Measurements from ENCODE around the gene GTF2F2. TPM values are rescaled to one million over a fixed set of nuclear protein-coding genes. Genes with fewer than 3 reads are reported as not detected.

GTF2F2 gene
- total RNA-seq, 2 experiments from 2014 or later: 25.4 to 26.0 TPM

DNA sequence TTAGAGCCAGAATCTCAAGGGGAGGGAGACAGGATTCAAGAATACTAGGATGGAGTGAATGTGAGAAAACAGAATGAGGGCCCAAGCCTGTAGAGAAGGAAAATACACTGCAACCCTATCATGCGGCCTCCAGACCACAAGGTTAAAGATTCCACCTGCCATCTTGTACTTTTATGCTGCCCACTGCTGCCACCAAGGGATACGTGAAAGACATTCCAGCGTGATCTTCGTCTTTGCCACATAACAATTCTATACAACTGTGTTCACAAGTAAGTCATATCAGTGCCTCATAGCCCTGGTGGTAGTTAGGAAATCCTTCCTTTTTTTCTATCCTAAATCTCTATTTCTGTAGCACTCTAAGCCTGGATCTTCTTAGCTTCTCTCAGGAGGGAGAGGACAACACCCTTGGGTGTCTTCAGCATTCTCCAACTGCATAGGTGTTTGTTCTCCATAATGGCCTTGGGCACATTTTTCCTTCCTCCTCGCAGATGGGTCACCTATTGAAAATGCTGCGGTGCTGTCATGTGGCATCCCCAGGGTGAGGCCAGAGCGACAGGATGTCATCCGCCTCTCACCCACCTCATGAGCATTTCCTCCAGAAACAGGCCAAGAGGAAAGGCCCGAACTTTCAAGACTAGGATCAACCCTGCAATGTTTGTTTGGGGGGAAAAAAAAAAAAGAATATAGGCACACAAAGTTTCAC is 207.1 kb downstream of the GTF2F2 start:
- ChIA-PET CTCF (interaction anchor here (1.0 kb wide), 1 partner anchor 17 kb away, joined by 3 read pairs; no protein-coding TSS in a partner anchor), POLR2A (no interaction called here)
- H3K27me3 Mint-ChIP-seq: no peaks in the 10 kb centered on the region
- no peak overlapping the region for H3K4me3 Mint-ChIP-seq
- H3K9me3 Mint-ChIP-seq: no peaks in the 10 kb centered on the region
- H3K36me3 Mint-ChIP-seq: no peaks in the 10 kb centered on the region
- peaks cover 46% of the 10 kb centered on the region for H3K4me1 Mint-ChIP-seq (ENCODE audit: low read depth)
- peak; percentile 34 for DNase-seq
- intact Hi-C loops (cut with micrococcal nuclease): no loop called here
- no peak overlapping the region for H3K27ac Mint-ChIP-seq

GRCh38 chr13:45328661-45329111 is 208.4 kb downstream of the GTF2F2 start:
- CTCF ChIA-PET: no interaction called here
- intact Hi-C loops (cut with micrococcal nuclease): no loop called here
- H3K27me3 Mint-ChIP-seq: no peaks in the 10 kb centered on the region
- POLR2A ChIA-PET: interaction anchor here (0.9 kb wide), 1 partner anchor 9 kb away, joined by 3 read pairs; no protein-coding TSS in a partner anchor
- H3K36me3 Mint-ChIP-seq: peaks cover 3% of the 10 kb centered on the region
- no peak for DNase-seq
- no peak overlapping the region for H3K27ac Mint-ChIP-seq
- H3K4me3 Mint-ChIP-seq: no peak overlapping the region
- H3K4me1 Mint-ChIP-seq (ENCODE audit: low read depth): peaks cover 58% of the 10 kb centered on the region
- H3K9me3 Mint-ChIP-seq: no peaks in the 10 kb centered on the region

- H3K4me1 Mint-ChIP-seq (ENCODE audit: low read depth): peaks cover 81% of the 10 kb centered on the region
- CTCF ChIA-PET: interaction anchor here (0.8 to 1.4 kb wide), 3 partner anchors 9 to 40 kb away, joined by 3 to 6 read pairs (median 4); no protein-coding TSS in a partner anchor
Observed at GRCh38 chr13:45331123-45331619, 210.9 kb downstream of the GTF2F2 start.

GRCh38 chr13:45331692-45332035 is 211.4 kb downstream of the GTF2F2 start:
- intact Hi-C loops (cut with micrococcal nuclease): loop anchor here (5.0 kb wide), 1 partner anchor 36 kb away; no protein-coding TSS in a partner anchor
- Mint-ChIP-seq H3K27ac (peak overlapping the region; percentile 57), H3K27me3 (no peaks in the 10 kb centered on the region), H3K9me3 (no peaks in the 10 kb centered on the region), H3K36me3 (peaks cover 20% of the 10 kb centered on the region), H3K4me3 (no peak overlapping the region), H3K4me1 (ENCODE audit: low read depth) (peaks cover 86% of the 10 kb centered on the region)
- ChIA-PET CTCF (interaction anchor here (0.8 to 1.4 kb wide), 3 partner anchors 9 to 40 kb away, joined by 3 to 6 read pairs (median 4); no protein-coding TSS in a partner anchor), POLR2A (interaction anchor here (0.7 to 2.6 kb wide), 3 partner anchors 9 to 83 kb away, joined by 3 to 14 read pairs (median 3); partner anchors contain the start of gene TPT1)
- DNase-seq: no peak

More at GRCh38 chr13:45331123-45331619, 210.9 kb downstream of the GTF2F2 start:
- peak overlapping the region; percentile 57 for H3K27ac Mint-ChIP-seq
- H3K27me3 Mint-ChIP-seq: no peaks in the 10 kb centered on the region
- peaks cover 15% of the 10 kb centered on the region for H3K36me3 Mint-ChIP-seq
- POLR2A ChIA-PET: interaction anchor here (1.0 to 2.6 kb wide), 2 partner anchors 10 to 84 kb away, joined by 3 to 14 read pairs; partner anchors contain the start of gene TPT1
- no peak for DNase-seq
- intact Hi-C loops (cut with micrococcal nuclease): loop anchor here (5.0 kb wide), 1 partner anchor 36 kb away; no protein-coding TSS in a partner anchor
- no peak overlapping the region for H3K4me3 Mint-ChIP-seq
- H3K9me3 Mint-ChIP-seq: no peaks in the 10 kb centered on the region

DNA sequence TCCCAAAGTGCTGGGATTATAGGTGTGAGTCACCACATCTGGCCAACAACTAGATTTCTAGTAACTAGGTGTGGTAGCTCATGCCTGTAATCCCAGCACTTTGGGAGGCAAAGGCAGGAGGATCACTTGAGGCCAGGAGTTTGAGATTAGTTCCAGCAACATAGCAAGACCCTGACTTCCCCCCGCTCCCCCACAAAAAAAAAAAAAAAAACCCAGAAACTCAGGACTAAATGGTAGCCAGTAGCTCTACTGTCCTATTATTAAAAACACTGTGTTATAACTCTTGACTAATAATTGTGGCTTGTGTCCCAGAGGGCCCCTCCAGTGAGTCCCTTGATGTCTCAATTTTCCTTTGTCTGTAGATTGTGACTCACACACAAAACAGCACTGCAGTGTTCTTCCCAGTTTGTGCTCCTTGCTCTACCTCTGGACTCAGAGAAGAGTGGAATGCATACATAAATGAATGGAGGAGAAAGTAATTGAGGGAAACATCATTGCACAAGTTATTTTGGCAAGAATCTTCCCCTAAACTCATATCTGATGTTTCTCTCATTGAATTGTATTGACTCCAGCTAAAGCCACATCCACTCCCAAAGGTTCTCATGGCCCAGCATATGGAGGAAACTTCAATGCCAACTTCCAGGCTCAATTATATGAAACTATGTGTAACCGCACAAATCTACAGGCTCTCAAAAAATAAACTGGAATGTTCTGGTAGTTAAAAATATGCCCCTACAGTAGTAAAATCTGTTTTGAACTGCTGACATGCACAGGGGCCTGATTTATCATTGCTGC is 211.9 kb downstream of the GTF2F2 start:
- Mint-ChIP-seq H3K27ac (peak overlapping the region; percentile 29), H3K36me3 (peaks cover 26% of the 10 kb centered on the region), H3K27me3 (no peaks in the 10 kb centered on the region), H3K9me3 (no peaks in the 10 kb centered on the region), H3K4me1 (ENCODE audit: low read depth) (peaks cover 89% of the 10 kb centered on the region), H3K4me3 (no peak overlapping the region)
- no peak for DNase-seq
- intact Hi-C loops (cut with micrococcal nuclease): loop anchor here (5.0 kb wide), 1 partner anchor 35 kb away; no protein-coding TSS in a partner anchor
- CTCF ChIA-PET: interaction anchor here (0.6 to 1.4 kb wide), 3 partner anchors 24 to 281 kb away, joined by 3 to 4 read pairs (median 3); no protein-coding TSS in a partner anchor
- POLR2A ChIA-PET: interaction anchor here (0.6 to 2.6 kb wide), 5 partner anchors 9 to 285 kb away, joined by 3 to 14 read pairs (median 3); partner anchors contain the start of gene TPT1

- POLR2A ChIA-PET: interaction anchor here (0.6 to 2.6 kb wide), 4 partner anchors 8 to 286 kb away, joined by 3 to 14 read pairs (median 4); partner anchors contain the start of gene TPT1
- intact Hi-C loops (cut with micrococcal nuclease): loop anchor here (5.0 kb wide), 1 partner anchor 34 kb away; no protein-coding TSS in a partner anchor
Observed at GRCh38 chr13:45332831-45333219, 212.5 kb downstream of the GTF2F2 start.

GRCh38 chr13:45333251-45333976 is 213.1 kb downstream of the GTF2F2 start:
- H3K4me3 Mint-ChIP-seq: no peak overlapping the region
- intact Hi-C loops (cut with micrococcal nuclease): loop anchor here (5.0 kb wide), 1 partner anchor 34 kb away; no protein-coding TSS in a partner anchor
- H3K27ac Mint-ChIP-seq: peak overlapping the region; percentile 58

More at GRCh38 chr13:45332831-45333219, 212.5 kb downstream of the GTF2F2 start:
- no peaks in the 10 kb centered on the region for H3K9me3 Mint-ChIP-seq
- H3K4me3 Mint-ChIP-seq: no peak overlapping the region
- no peaks in the 10 kb centered on the region for H3K27me3 Mint-ChIP-seq
- no peak for DNase-seq
- no peak overlapping the region for H3K27ac Mint-ChIP-seq
- CTCF ChIA-PET: interaction anchor here (0.8 to 1.5 kb wide), 2 partner anchors 24 to 286 kb away, joined by 3 read pairs; no protein-coding TSS in a partner anchor
- peaks cover 89% of the 10 kb centered on the region for H3K4me1 Mint-ChIP-seq (ENCODE audit: low read depth)
- peaks cover 32% of the 10 kb centered on the region for H3K36me3 Mint-ChIP-seq

More at GRCh38 chr13:45333251-45333976, 213.1 kb downstream of the GTF2F2 start:
- H3K27me3 Mint-ChIP-seq: no peaks in the 10 kb centered on the region
- ChIA-PET POLR2A (interaction anchor here (0.8 to 2.6 kb wide), 3 partner anchors 8 to 287 kb away, joined by 3 to 14 read pairs (median 5); partner anchors contain the start of gene TPT1), CTCF (interaction anchor here (0.8 to 1.5 kb wide), 2 partner anchors 25 to 286 kb away, joined by 3 read pairs; no protein-coding TSS in a partner anchor)
- no peak for DNase-seq
- peaks cover 38% of the 10 kb centered on the region for H3K36me3 Mint-ChIP-seq
- H3K4me1 Mint-ChIP-seq (ENCODE audit: low read depth): peaks cover 92% of the 10 kb centered on the region
- H3K9me3 Mint-ChIP-seq: no peaks in the 10 kb centered on the region

Other genes with a start within 250 kb of the GTF2F2 start
- 1 to 10 TPM; 9.3 to 9.5 TPM for gene NUFIP1, start 131.0 kb upstream of the GTF2F2 start, total RNA-seq
- 10 to 100 TPM; 30.1 to 32.7 TPM for gene GPALPP1, start 131.0 kb upstream of the GTF2F2 start, total RNA-seq
- gene KCTD4, start 80.5 kb downstream of the GTF2F2 start, total RNA-seq: not detected
- 1,000 to 10,000 TPM; 3,227 to 3,264 TPM for gene TPT1, start 220.7 kb downstream of the GTF2F2 start, total RNA-seq

All from activated CD4-positive, alpha-beta memory T cell treated with anti-CD3 and anti-CD28 coated beads for 36 hours (primary cell).